HAP-1 (cell line): Measurements from ENCODE around the gene SHMT1.
"Not testable (repeated sequence)": the region's sequence is repeated elsewhere in the genome, so short reads cannot be mapped to it uniquely, and the experiment has no call there.

ENCODE experiments used
- DNase-seq, 2 experiments: peaks; one replicate each; pipeline ENCODE4 v3.0.0-alpha.2; 2016 to 2020; ENCODE audit warnings: low spot score in 2 of 2
- H3K27me3 ChIP-seq: fragments of 250-450 bp; sonication (Bioruptor Pico); 2 replicates; pipeline ENCODE4 v1.5.1; 2020; ENCODE audit warnings: low read depth, mild to moderate bottlenecking, moderate library complexity
- H3K36me3 ChIP-seq: fragments of 250-450 bp; sonication (Bioruptor Pico); replicated peaks from 2 replicates; pipeline ENCODE4 v1.5.1; 2020; ENCODE audit warnings: mild to moderate bottlenecking
- H3K4me1 ChIP-seq: fragments of 250-450 bp; sonication (Bioruptor Pico); 2 replicates; pipeline ENCODE4 v1.5.1; 2020; ENCODE audit warnings: mild to moderate bottlenecking
- H3K4me3 ChIP-seq: fragments of 250-450 bp; sonication (Bioruptor Pico); 2 replicates; pipeline ENCODE4 v1.5.1; 2020; ENCODE audit warnings: mild to moderate bottlenecking, moderate library complexity
- H3K9me3 ChIP-seq: fragments of 250-450 bp; sonication (Bioruptor Pico); 2 replicates; pipeline ENCODE4 v1.5.1; 2020; ENCODE audit warnings: mild to moderate bottlenecking, moderate library complexity
- in situ Hi-C: fragments of 300-500 bp; cut with MboI; formaldehyde crosslinking; loops from 3 replicates; pipeline ENCODE4 v1.14.3; 2020; ENCODE audit warnings: low sequenced_read_pairs, inconsistent platforms, mixed read lengths

SHMT1 gene

GRCh38 chr17:18370761-18371160, 7.4 kb upstream of the SHMT1 start:
- H3K4me1 ChIP-seq, result no peaks in the 10 kb centered on the region
- H3K9me3 ChIP-seq, result no peaks in the 10 kb centered on the region; the same call in 1 of the 2 replicates
- H3K27me3 ChIP-seq, result no peaks in the 10 kb centered on the region
- H3K4me3 ChIP-seq, result no peak overlapping the region
- no peaks in the 10 kb centered on the region for H3K36me3 ChIP-seq
- in situ Hi-C loops, result loop anchor here (25.0 kb wide), 1 partner anchor 192 kb away; no protein-coding TSS in a partner anchor
- DNase-seq, result no peak

- H3K4me3 ChIP-seq, result no peak overlapping the region
- H3K4me1 ChIP-seq, result no peaks in the 10 kb centered on the region
- H3K9me3 ChIP-seq, result no peaks in the 10 kb centered on the region
- no peak for DNase-seq
- no peaks in the 10 kb centered on the region for H3K36me3 ChIP-seq
- H3K27me3 ChIP-seq, result no peaks in the 10 kb centered on the region
- in situ Hi-C loops, result loop anchor here (25.0 kb wide), 1 partner anchor 193 kb away; no protein-coding TSS in a partner anchor
These were observed 5.6 kb upstream of the SHMT1 start for GRCh38 chr17:18368946-18369345.

DNA sequence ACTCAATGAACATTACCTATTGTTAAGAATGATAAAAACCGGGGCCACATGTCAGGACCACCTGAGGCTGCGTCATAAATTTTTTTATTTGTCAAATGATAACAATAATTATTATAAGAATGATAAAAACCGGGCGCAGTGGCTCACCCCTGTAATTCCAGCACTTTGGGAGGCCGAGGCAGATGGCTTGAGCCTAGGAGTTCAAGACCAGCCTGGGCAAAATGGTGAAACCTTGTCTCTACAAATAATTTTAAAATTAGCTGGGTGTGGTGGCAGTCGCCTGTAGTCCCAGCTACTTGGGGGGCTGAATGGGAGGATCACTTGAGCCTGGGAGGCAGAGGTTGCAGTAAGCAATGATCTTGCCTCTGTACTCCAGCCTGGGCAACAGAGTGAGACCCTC, 816 bp upstream of the SHMT1 start:
- peaks cover 8% of the 10 kb centered on the region for H3K4me1 ChIP-seq
- no peak for DNase-seq
- no peak overlapping the region for H3K4me3 ChIP-seq
- H3K36me3 ChIP-seq, result peaks cover 11% of the 10 kb centered on the region
- in situ Hi-C loops, result loop anchor here (25.0 kb wide), 1 partner anchor 198 kb away; no protein-coding TSS in a partner anchor
- H3K27me3 ChIP-seq, result no peaks in the 10 kb centered on the region
- no peaks in the 10 kb centered on the region for H3K9me3 ChIP-seq

DNA sequence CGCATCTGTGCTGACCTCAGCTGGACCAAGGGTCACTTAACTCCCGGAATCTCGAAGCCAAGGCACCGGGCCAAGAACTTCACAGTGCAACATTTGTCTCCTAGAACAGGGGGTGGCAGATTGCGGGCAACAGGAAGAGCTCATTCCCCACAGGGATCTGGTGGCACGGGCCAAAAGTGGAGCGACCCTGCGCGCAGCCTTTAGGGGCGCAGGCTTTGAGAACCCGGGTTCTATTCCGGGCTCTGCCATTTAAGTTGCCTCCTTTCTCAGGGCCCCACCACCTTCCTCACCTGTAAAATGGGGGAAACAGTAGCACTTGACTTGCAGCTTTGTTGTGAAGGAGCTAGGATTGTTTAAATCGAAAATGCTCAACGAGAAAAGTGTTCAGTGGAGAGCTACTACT, 651 bp downstream of the SHMT1 start:
- in situ Hi-C loops, result loop anchor here (25.0 kb wide), 1 partner anchor 200 kb away; no protein-coding TSS in a partner anchor
- peak in 1 of 2 experiments; percentile 45 for DNase-seq
- H3K4me1 ChIP-seq, result peaks cover 8% of the 10 kb centered on the region
- no peaks in the 10 kb centered on the region for H3K9me3 ChIP-seq
- peaks cover 21% of the 10 kb centered on the region for H3K36me3 ChIP-seq
- no peaks in the 10 kb centered on the region for H3K27me3 ChIP-seq
- H3K4me3 ChIP-seq, result peak overlapping the region; percentile 87

DNA sequence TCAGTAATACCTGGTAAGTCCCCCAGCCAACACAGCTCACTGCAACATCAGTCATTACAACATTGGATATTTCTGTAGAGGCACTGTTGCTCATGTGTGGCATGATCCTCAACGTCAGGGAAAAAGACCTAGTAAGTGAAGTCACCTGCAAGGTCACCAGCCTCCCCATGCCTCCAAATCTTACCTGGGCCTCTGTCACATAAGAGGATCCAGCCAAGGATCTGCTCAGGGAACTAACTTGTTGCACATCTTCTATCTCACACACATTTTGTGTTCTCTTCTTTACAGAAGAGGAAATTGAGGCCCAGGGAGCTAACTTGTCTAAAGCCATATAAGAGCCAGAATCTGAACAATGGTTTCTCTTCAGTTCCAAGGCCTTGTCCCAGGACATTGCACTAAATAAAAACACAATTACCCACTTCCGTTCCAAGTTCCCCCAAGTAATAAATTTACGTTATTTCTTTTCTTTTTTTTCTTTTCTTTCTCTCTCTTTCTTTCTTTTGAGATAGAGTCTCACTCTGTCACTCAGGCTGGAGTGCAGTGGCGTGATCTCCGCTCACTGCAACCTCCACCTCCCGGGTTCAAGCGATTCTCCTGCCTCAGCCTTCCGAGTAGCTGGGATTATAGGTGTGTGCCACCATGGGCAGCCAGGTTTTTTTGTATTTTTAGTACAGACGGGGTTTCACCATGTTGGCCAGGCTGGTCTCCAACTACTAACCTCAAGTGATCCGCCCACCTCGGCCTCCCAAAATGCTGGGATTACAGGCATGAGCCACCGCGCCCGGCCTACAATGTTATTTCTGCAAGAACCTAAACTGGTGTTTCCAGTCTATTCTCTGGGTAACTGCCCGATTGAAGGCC, 1.3 kb downstream of the SHMT1 start:
- Histone ChIP-seq H3K36me3 (peaks cover 21% of the 10 kb centered on the region), H3K9me3 (no peaks in the 10 kb centered on the region), H3K27me3 (no peaks in the 10 kb centered on the region), H3K4me3 (peak overlapping the region; percentile 87), H3K4me1 (peaks cover 8% of the 10 kb centered on the region)
- in situ Hi-C loops, result loop anchor here (25.0 kb wide), 1 partner anchor 200 kb away; no protein-coding TSS in a partner anchor
- DNase-seq, result no peak

- Histone ChIP-seq H3K36me3 (peaks cover 28% of the 10 kb centered on the region), H3K4me3 (no peak overlapping the region), H3K9me3 (no peaks in the 10 kb centered on the region), H3K27me3 (no peaks in the 10 kb centered on the region), H3K4me1 (peaks cover 8% of the 10 kb centered on the region)
- in situ Hi-C loops, result loop anchor here (25.0 kb wide), 1 partner anchor 202 kb away; no protein-coding TSS in a partner anchor
- no peak for DNase-seq
These were observed 2.8 kb downstream of the SHMT1 start for GRCh38 chr17:18360518-18360917.

DNA sequence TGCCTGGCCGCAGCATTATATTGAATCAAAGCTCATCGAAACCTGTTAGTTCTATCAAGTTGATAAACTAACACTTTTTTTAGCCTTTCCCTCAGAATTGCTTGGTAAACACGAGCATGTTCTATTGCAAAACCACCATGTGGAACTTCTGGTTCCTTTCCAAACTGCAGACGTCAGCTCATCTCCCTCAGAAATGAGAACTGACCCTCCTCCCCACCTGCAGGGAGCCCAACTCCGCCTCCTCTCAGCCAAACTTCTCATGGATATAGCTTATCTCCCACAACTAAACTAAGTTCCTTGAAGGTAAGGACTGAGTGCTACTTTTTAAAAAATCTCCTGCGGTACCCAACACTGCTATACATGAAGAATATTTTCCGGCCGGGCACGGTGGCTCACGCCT, 6.7 kb downstream of the SHMT1 start:
- no peaks in the 10 kb centered on the region for H3K4me1 ChIP-seq
- in situ Hi-C loops, result loop anchor here (25.0 kb wide), 1 partner anchor 206 kb away; no protein-coding TSS in a partner anchor

GRCh38 chr17:18353541-18353940, 9.8 kb downstream of the SHMT1 start:
- DNase-seq, result no peak
- Histone ChIP-seq H3K36me3 (peaks cover 55% of the 10 kb centered on the region), H3K4me3 (no peak overlapping the region), H3K27me3 (no peaks in the 10 kb centered on the region), H3K4me1 (no peaks in the 10 kb centered on the region), H3K9me3 (no peaks in the 10 kb centered on the region)
- in situ Hi-C loops, result loop anchor here (25.0 kb wide), 1 partner anchor 209 kb away; no protein-coding TSS in a partner anchor

More for the DNA sequence above, 6.7 kb downstream of the SHMT1 start:
- DNase-seq, result no peak
- Histone ChIP-seq H3K9me3 (no peaks in the 10 kb centered on the region), H3K4me3 (no peak overlapping the region), H3K27me3 (no peaks in the 10 kb centered on the region), H3K36me3 (peaks cover 54% of the 10 kb centered on the region)

DNA sequence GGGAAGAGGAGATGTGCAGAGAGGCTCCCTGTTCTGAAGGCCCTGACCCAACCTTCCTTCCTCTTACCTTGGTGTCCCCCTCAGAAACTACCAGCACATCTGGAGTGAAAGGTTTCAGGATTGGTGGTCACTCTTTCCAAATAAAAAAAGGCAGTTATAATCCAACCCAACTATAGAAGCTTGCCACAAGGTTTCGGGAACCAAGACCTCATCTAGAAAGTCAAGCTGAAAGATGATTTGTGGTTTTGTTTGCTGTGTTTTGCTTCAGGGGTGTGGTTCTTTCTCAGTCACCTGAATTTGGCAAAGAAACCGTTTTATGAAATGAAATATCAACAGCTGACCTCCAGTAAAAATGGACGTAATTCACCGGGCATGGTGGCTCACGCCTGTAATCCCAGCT, 19.3 kb downstream of the SHMT1 start:
- in situ Hi-C loops, result no loop called here
- H3K36me3 ChIP-seq, result peaks cover 79% of the 10 kb centered on the region
- no peak overlapping the region for H3K4me3 ChIP-seq
- H3K4me1 ChIP-seq, result no peaks in the 10 kb centered on the region
- H3K9me3 ChIP-seq, result no peaks in the 10 kb centered on the region
- no peaks in the 10 kb centered on the region for H3K27me3 ChIP-seq
- DNase-seq, result no peak

DNA sequence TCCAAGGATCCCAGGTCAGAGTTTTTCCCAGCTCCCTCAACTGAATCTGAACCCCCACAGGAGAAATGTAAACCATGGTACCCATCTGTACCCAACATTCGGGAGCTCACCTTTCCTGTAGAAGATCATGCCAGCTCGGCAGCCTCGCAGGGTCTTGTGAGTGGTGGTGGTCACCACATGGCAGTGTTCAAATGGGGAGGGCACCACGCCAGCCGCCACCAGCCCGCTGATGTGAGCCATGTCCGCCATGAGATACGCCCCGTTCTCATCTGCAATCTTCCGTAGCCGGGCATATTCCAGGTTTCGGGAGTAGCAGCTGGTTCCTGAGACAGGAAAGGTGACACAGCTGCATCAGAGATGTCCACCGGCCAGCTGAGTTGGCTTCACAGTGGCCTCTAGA, 23.4 kb downstream of the SHMT1 start:
- no peaks in the 10 kb centered on the region for H3K9me3 ChIP-seq
- DNase-seq, result no peak
- H3K27me3 ChIP-seq, result no peaks in the 10 kb centered on the region
- no peaks in the 10 kb centered on the region for H3K4me1 ChIP-seq
- in situ Hi-C loops, result no loop called here
- H3K4me3 ChIP-seq, result no peak overlapping the region
- H3K36me3 ChIP-seq, result peaks cover 64% of the 10 kb centered on the region

DNA sequence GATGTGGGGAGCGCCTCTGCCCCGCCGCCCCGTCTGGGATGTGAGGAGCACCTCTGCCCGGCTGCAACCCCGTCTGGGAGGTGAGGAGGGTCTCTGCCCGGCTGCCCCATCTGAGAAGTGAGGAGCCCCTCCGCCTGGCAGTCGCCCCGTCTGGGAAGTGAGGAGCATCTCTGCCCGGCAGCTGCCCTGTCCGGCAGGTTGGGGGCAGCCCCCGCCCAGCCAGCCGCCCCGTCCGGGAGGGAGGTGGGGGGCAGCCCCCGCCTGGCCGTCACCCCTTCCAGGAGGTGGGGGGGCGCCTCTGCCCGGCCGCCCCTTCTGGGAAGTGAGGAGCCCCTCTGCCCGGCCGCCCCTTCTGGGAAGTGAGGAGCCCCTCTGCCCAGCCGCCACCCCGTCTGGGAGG, 25.2 kb downstream of the SHMT1 start:
- DNase-seq, H3K27me3 ChIP-seq, H3K9me3 ChIP-seq, H3K4me1 ChIP-seq, in situ Hi-C loops, H3K4me3 ChIP-seq: not testable (repeated sequence)
- peaks cover 70% of the 10 kb centered on the region for H3K36me3 ChIP-seq

- no peak for DNase-seq
- H3K4me3 ChIP-seq, result no peak overlapping the region
- H3K9me3 ChIP-seq, result no peaks in the 10 kb centered on the region
- no peaks in the 10 kb centered on the region for H3K4me1 ChIP-seq
- no peaks in the 10 kb centered on the region for H3K27me3 ChIP-seq
- peaks cover 74% of the 10 kb centered on the region for H3K36me3 ChIP-seq
- in situ Hi-C loops, result no loop called here
These were observed 30.4 kb downstream of the SHMT1 start for GRCh38 chr17:18332909-18333489.

DNA sequence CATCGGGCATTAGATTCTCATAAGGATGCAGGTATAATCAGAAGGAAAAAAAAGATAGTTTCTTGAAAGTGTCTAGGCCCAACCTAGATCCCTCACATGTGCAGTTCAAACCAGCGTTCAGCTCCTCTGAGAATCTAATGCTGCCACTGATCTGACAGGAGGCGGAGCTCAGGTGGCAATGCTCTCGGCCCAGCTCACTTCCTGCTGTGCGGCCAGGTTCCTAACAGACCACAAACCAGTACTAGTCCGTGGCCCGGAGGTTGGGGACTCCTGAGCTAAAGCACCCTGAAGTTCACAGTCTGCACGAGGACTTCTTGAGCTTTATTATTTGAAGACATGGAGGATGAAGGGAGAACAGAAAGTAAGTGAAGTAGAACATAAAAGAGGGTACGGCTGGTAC, 31.5 kb downstream of the SHMT1 start:
- in situ Hi-C loops, result no loop called here
- Histone ChIP-seq H3K36me3 (peaks cover 69% of the 10 kb centered on the region), H3K4me1 (no peaks in the 10 kb centered on the region)

DNA sequence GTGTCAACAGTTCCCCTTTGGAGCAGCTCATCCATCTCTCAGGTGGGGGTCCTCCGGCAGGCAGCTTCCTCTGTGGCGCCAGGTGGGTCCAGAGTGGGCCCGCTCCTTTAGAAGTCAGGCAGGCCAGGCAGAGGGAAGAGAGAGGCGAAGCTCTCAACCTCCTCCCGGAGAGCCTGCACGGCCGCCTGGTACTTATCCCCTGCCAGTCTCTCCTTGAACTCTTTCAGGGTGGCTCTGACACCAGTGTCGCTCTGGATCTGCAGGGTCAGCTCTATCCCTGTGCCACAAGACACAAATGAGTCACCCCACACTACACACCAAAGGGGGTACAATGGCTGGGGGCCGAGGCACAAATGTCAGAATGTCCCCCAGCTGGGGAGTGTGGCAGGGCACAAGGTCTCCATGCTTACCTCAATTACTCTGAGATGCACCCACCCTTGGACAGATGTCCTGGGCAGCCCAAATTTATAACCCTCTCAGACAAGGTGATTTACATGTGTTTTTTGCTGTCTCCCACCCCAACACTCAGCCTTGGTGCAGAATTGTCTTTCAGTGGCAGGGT, 34.6 kb downstream of the SHMT1 start:
- Histone ChIP-seq H3K4me1 (no peaks in the 10 kb centered on the region), H3K9me3 (no peaks in the 10 kb centered on the region), H3K36me3 (peaks cover 66% of the 10 kb centered on the region), H3K4me3 (no peak overlapping the region), H3K27me3 (no peaks in the 10 kb centered on the region)
- in situ Hi-C loops, result no loop called here
- no peak for DNase-seq

More for the DNA sequence above, 31.5 kb downstream of the SHMT1 start:
- Histone ChIP-seq H3K4me3 (no peak overlapping the region), H3K27me3 (no peaks in the 10 kb centered on the region), H3K9me3 (no peaks in the 10 kb centered on the region)
- no peak for DNase-seq
